ENCODE data around the gene SORCS3.

SORCS3 gene

GRCh38 chr10:105112862-105113261 is 471.8 kb downstream of the SORCS3 start:
- DNase-seq (ENCODE audit: low read depth) = no peak

DNA sequence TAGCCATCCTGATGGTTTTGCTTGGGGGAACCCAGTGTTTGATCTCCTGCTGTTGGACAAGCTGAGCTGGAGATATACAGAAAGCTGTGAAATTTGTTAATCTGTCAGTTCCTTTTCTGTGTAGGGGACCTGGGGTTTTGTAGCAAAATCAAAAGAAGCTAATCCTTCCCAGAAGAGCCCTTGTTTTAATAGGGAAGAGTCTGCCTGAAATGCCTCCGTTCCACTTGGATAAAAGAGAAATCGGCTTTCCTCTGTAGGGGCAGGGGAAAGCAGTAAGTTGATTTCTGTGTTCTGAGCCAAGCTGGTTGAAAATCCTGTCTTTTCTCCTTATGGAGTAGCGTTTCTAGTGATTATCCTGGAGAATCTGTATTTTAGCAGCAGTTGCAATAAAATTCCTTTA is 472.6 kb downstream of the SORCS3 start:
- DNase-seq (ENCODE audit: low read depth) = no peak

- no peak for DNase-seq (ENCODE audit: low read depth)
Observed at GRCh38 chr10:105121743-105122142, 480.7 kb downstream of the SORCS3 start.

- no peak for DNase-seq (ENCODE audit: low read depth)
Observed at GRCh38 chr10:105128111-105128510, 487.0 kb downstream of the SORCS3 start.

- DNase-seq (ENCODE audit: low read depth) = no peak
Observed at GRCh38 chr10:105138358-105138757, 497.3 kb downstream of the SORCS3 start.

DNA sequence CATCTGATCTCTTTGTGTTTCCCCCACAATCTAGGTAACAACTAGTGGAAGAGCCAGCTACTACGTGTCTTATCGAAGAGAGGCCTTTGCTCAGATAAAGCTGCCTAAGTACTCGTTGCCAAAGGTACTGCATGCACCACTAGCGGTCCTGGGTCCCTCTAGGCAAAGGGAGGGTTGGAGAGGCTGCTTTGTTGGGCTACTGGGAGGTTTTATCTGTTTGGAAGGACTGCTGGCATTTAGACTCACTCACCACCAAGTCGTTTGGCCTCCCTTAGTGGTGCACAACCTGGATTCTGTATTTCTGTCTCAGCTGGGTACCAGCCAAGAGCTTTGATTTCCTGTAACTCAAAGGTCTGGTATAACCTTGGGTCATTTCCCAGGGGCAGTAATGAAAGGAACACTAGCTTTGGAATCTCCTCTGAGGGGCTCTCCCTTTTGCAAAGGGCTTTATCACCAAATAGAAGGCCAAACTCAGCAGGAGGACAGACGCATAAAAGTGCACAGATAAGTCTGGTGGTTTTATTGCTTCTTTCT is 498.3 kb downstream of the SORCS3 start:
- DNase-seq (ENCODE audit: low read depth) = no peak

GRCh38 chr10:105140600-105140999 is 499.5 kb downstream of the SORCS3 start:
- no peak for DNase-seq (ENCODE audit: low read depth)

- DNase-seq (ENCODE audit: low read depth) = no peak
Observed at GRCh38 chr10:105145711-105146110, 504.6 kb downstream of the SORCS3 start.

- DNase-seq (ENCODE audit: low read depth) = no peak
Observed at GRCh38 chr10:105146436-105146835, 505.3 kb downstream of the SORCS3 start.

- no peak for DNase-seq (ENCODE audit: low read depth)
Observed at GRCh38 chr10:105148456-105148855, 507.4 kb downstream of the SORCS3 start.

DNA sequence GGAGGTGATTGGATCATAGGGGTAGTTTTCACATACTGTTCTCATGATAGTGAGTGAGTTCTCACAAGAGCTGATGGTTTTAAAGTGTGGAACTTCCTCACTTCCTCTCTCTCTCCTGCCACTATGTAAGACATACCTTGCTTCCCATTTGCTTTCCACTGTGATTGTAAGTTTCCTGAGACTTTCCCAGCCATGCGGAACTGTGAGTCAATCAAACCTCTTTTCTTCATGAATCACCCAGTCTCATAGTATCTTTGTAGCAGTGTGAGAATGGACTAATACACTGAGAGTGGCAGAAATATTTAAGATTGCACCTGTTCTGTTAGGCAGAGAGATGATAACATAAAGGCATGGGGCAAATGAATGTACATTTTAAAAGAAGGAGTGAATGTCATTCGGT is 507.8 kb downstream of the SORCS3 start:
- DNase-seq (ENCODE audit: low read depth) = no peak

DNA sequence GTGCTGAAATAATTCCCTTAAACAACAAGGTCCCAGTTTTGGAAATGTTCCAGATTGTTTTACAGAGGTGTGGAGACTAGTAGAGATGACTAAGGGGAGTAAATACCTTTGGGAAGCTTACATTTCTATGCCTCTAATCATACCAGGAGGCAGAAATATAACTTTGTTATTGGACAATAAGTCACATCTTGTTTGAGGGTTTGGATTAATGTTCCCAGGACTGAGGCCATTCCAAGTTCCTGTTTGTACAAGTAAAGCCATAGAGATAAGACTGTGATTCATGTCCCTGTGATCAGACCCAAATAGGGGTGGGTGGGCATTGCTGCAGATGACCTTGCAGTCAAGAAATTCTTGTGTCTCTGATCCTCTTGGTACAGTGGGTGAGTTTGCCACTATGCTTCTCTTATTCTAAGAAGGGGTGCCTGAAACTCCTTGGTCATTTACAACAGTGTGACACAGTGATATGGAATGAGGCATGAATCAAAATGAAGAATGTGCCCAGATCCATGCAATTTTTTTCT is 508.3 kb downstream of the SORCS3 start:
- no peak for DNase-seq (ENCODE audit: low read depth)

DNA sequence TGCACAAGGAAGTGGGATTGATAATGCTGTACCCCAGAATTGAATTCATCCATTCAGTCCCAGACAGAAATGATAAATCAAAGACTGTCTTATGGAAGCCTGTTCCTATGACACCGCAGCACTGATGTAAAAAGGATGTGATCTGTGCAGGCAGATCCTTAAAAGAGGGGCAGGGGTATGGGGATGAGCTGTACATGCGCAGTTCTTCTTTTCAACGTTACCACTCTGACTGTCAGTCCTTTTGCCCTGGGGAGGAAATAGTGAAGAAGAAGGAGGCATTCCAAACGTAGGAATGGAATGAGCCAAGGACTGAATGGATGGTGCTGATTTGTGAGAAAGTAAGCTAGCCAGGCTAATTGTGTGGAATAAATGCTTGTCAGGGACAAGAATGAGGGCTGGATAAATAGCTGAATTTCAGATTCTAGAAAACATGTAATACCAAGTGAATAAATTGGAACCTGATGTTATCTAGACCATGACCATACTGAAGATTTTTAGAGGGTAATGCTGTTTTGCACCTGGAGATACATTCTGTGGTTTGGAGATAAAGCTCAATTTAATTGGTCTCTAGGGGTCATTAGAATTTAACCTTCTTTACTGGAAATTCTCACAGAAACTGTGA is 509.3 kb downstream of the SORCS3 start:
- no peak for DNase-seq (ENCODE audit: low read depth)

GRCh38 chr10:105154736-105155135 is 513.6 kb downstream of the SORCS3 start:
- no peak for DNase-seq (ENCODE audit: low read depth)

GRCh38 chr10:105159268-105159667 is 518.2 kb downstream of the SORCS3 start:
- DNase-seq (ENCODE audit: low read depth) = no peak

- no peak for DNase-seq (ENCODE audit: low read depth)
Observed at GRCh38 chr10:105161149-105161548, 520.1 kb downstream of the SORCS3 start.

GRCh38 chr10:105161767-105162166 is 520.7 kb downstream of the SORCS3 start:
- no peak for DNase-seq (ENCODE audit: low read depth)

DNA sequence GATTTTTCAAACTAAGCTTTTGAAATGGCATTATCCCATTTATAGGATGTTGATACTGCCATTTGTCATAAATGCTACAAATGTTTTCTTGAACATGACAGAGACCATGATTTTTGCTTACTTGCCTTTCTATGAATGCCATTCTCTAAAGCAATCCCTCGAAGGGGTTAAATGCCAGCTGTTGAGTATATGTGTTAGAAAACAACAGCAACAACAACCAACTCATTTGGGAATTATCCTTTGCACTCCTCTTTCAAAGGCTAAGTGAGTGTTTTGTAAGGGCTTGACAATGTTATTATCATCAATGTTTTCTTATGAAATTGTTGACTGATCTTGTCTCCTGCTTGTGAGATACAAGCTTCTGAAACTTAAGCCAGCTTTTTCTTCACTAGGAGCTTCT is 529.4 kb downstream of the SORCS3 start:
- DNase-seq (ENCODE audit: low read depth) = no peak

DNA sequence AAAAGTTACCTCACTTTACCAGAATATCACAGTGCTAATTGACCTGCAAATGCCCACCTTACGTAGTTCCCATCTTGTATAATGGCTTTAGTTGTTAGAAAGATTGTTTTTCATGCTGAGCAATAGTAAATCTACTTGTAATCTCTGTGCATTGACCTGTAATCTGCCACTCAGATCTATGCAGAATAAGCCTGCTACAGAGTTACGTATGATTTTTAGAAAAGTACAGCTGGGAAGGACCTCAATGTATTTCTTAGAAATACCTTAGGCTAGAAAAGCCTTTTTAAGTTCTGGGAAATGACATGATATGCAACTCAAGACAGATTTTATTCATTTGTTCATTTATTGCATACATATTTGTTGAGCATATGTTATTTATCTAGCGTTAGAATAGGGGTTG is 530.9 kb downstream of the SORCS3 start:
- DNase-seq (ENCODE audit: low read depth) = no peak

- no peak for DNase-seq (ENCODE audit: low read depth)
Observed at GRCh38 chr10:105181626-105182025, 540.5 kb downstream of the SORCS3 start.

- no peak for DNase-seq (ENCODE audit: low read depth)
Observed at GRCh38 chr10:105183536-105183935, 542.4 kb downstream of the SORCS3 start.

DNA sequence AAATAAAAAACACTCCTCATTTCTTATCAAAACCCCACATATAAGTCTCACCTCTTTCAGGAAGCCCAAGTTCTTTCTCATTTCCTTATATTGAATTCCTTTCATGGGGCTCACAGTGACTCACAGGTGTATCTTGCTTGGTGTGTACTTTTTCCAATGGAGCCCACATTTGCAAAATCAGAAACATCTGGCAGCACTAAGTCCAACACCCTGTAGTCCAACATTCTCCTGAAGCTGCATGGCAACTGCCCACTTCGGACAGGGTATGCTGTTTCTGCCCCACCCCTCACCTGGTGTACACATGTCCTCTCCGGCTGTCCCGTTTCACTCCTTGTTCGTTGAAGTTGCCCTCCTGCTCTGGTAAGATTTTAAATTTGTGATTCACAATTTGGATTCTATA is 544.1 kb downstream of the SORCS3 start:
- DNase-seq (ENCODE audit: low read depth) = no peak

GRCh38 chr10:105187243-105187642 is 546.2 kb downstream of the SORCS3 start:
- no peak for DNase-seq (ENCODE audit: low read depth)

Data from activated T-helper 1 cell treated with Interleukin-2 at 50 U/mL for 16 hours (primary cell).